Activated CD4-positive, CD25-positive, alpha-beta regulatory T cell treated with anti-CD3 and anti-CD28 coated beads, Interleukin-2, amount 50 U/mL, for 72 hours (primary cell): Measurements from ENCODE around the gene HEPN1.
A peak's percentile ranks its signal among the peaks of the same experiment; 100 is the strongest.

ENCODE experiments used
- DNase-seq: peaks from one replicate; pipeline ENCODE4 v3.0.0; 2021

The HEPN1 gene

GRCh38 chr11:124902616-124903015, 16.4 kb upstream of the HEPN1 start:
- DNase-seq, result no peak

GRCh38 chr11:124915541-124916369, 3.3 kb upstream of the HEPN1 start:
- DNase-seq, result no peak

- DNase-seq, result no peak
Measured at GRCh38 chr11:124916370-124916710, 2.7 kb upstream of the HEPN1 start.

GRCh38 chr11:124917115-124917637, 1.9 kb upstream of the HEPN1 start:
- no peak for DNase-seq

- no peak for DNase-seq
Measured at GRCh38 chr11:124919898-124920297, 848 bp downstream of the HEPN1 start.

- DNase-seq, result no peak
Measured at GRCh38 chr11:124920356-124920755, 1.3 kb downstream of the HEPN1 start.

GRCh38 chr11:124920870-124921609, 2.0 kb downstream of the HEPN1 start:
- peak; percentile 74 for DNase-seq

GRCh38 chr11:124922831-124923230, 3.8 kb downstream of the HEPN1 start:
- no peak for DNase-seq

GRCh38 chr11:124923296-124923695, 4.2 kb downstream of the HEPN1 start:
- no peak for DNase-seq

- DNase-seq, result no peak
Measured at GRCh38 chr11:124928942-124929665, 10.1 kb downstream of the HEPN1 start.

- no peak for DNase-seq
Measured at GRCh38 chr11:124930799-124931198, 11.7 kb downstream of the HEPN1 start.

GRCh38 chr11:124934862-124935547, 16.0 kb downstream of the HEPN1 start:
- no peak for DNase-seq

GRCh38 chr11:124935548-124936514, 16.8 kb downstream of the HEPN1 start, which contains the start of gene HEPACAM:
TSS of gene HEPACAM (minus strand) at chr11:124936047. CDS start at chr11:124936006, 41 bp downstream.
- DNase-seq, result no peak

- no peak for DNase-seq
Measured at GRCh38 chr11:124937336-124937935, 18.4 kb downstream of the HEPN1 start.

GRCh38 chr11:124938206-124938765, 19.2 kb downstream of the HEPN1 start:
- no peak for DNase-seq

- no peak for DNase-seq
Measured at GRCh38 chr11:124938970-124939369, 19.9 kb downstream of the HEPN1 start.

- no peak for DNase-seq
Measured at GRCh38 chr11:124941703-124942102, 22.7 kb downstream of the HEPN1 start.

GRCh38 chr11:124942466-124943253, 23.6 kb downstream of the HEPN1 start:
- DNase-seq, result no peak

- DNase-seq, result no peak
Measured at GRCh38 chr11:124943254-124943616, 24.2 kb downstream of the HEPN1 start.

GRCh38 chr11:124943741-124944140, 24.7 kb downstream of the HEPN1 start:
- no peak for DNase-seq
